HCT116 (cell line): Measurements from ENCODE around the gene LYPD3. TPM values are rescaled to one million over a fixed set of nuclear protein-coding genes. Genes with fewer than 3 reads are reported as not detected.

Experiments
- ATAC-seq: fragments of 200-7000 bp; cut with Tn5 transposase; 2 replicates; pipeline ENCODE4 v1.9.1; 2020; ENCODE audit warnings: mild to moderate bottlenecking, moderate library complexity
- BruUV-seq: library from RNA; stranded (reverse); fragments of 400-500 nt; replicated peaks from 2 replicates; lab custom pipeline; 2021; lab: Mats Ljungman, UMichigan
- CTCF ChIA-PET: fragments of 300-600 bp; sonication (Branson Sonifier 250); formaldehyde crosslinking; loops from one replicate; lab custom pipeline; 2021; ENCODE audit warnings: antibody characterized with exemption; lab: Charles Lee
- POLR2A ChIA-PET: fragments of 300-600, 350-600 bp; sonication (Branson Sonifier 250); formaldehyde crosslinking; loops from one replicate; lab custom pipeline; 2021; ENCODE audit warnings: antibody characterized with exemption; lab: Charles Lee
- RAD21 ChIA-PET, 2 experiments: fragments of 300-600 bp; sonication (Branson Sonifier 250); formaldehyde crosslinking; loops; one replicate each; lab custom pipeline; 2023; ENCODE audit warnings: low total read pairs in 2 of 2; ENCODE audit not compliant: uncharacterized antibody in 2 of 2, unreplicated experiment in 2 of 2, low non-redundant PET in 1 of 2; lab: Charles Lee
- DNase-seq: peaks from one replicate; pipeline ENCODE4 v3.0.0-alpha.2; 2010; ENCODE audit warnings: low read depth, low spot score
- H2AFZ ChIP-seq: fragments of 200-600 bp; shearing (Covaris generic), sonication (generic); 2 replicates; pipeline ENCODE4 v1.6.1; 2017; ENCODE audit warnings: low read depth, mixed run types, mixed read lengths, antibody characterized with exemption, low read length; ENCODE audit not compliant: poor library complexity, severe bottlenecking
- H3K27ac ChIP-seq: 2 replicates; pipeline ENCODE4 v1.5.1; 2012; ENCODE audit warnings: low read depth, low read length
- H3K27me3 ChIP-seq: fragments of 200-600 bp; sonication (generic); 2 replicates; pipeline ENCODE4 v1.6.1; 2016; ENCODE audit warnings: mixed run types, low read length, mixed read lengths; ENCODE audit not compliant: insufficient read depth
- H3K36me3 ChIP-seq, 2 experiments: fragments of 200-500 bp in 1 of 2; fragments of 200-600 bp in 1 of 2; sonication (Bioruptor generic) in 1 of 2; sonication (generic) in 1 of 2; 2 replicates each; pipeline versions ENCODE4 v1.5.1 to v1.6.1; 2014 to 2016; ENCODE audit warnings: low read length in 2 of 2, inconsistent platforms in 1 of 2, mixed read lengths in 1 of 2, mixed run types in 1 of 2; ENCODE audit not compliant: insufficient read depth in 2 of 2, control insufficient read depth in 1 of 2
- H3K4me1 ChIP-seq, 2 experiments: fragments of 200-600 bp in 1 of 2; sonication (generic) in 1 of 2; 2 replicates each; pipeline versions ENCODE4 v1.5.1 to v1.6.1; 2012 to 2017; ENCODE audit warnings: low read length in 2 of 2, inconsistent platforms in 1 of 2, mild to moderate bottlenecking in 1 of 2, mixed read lengths in 1 of 2, mixed run types in 1 of 2, moderate library complexity in 1 of 2; ENCODE audit not compliant: insufficient read depth in 2 of 2, control insufficient read depth in 1 of 2
- H3K4me2 ChIP-seq: fragments of 200-600 bp; sonication (generic); 2 replicates; pipeline ENCODE4 v1.6.1; 2017; ENCODE audit warnings: mixed run types, low read length, mixed read lengths
- H3K4me3 ChIP-seq, 2 experiments: fragments of 200-600 bp in 1 of 2; sonication (generic) in 1 of 2; replicated peaks in 1 of 2; 2 replicates each; pipeline ENCODE4 v1.5.1; 2011 to 2016; ENCODE audit warnings: low read length in 2 of 2, control low read depth in 1 of 2, low read depth in 1 of 2, mild to moderate bottlenecking in 1 of 2, mixed read lengths in 1 of 2, mixed run types in 1 of 2
- H3K79me2 ChIP-seq: fragments of 200-600 bp; sonication (generic); 2 replicates; pipeline ENCODE4 v1.6.1; 2017; ENCODE audit warnings: mild to moderate bottlenecking, mixed run types, low read length, moderate library complexity, mixed read lengths; ENCODE audit not compliant: insufficient read depth
- H3K9ac ChIP-seq: fragments of 200-600 bp; sonication (generic); 2 replicates; pipeline ENCODE4 v1.6.1; 2016; ENCODE audit warnings: low read length, mixed read lengths
- H3K9me2 ChIP-seq: fragments of 200-600 bp; sonication (generic), shearing (Covaris generic); 2 replicates; pipeline ENCODE4 v1.6.1; 2017; ENCODE audit warnings: mixed run types, mild to moderate bottlenecking, moderate library complexity; ENCODE audit not compliant: insufficient read depth
- H3K9me3 ChIP-seq, 2 experiments: fragments of 200-500 bp in 1 of 2; fragments of 200-600 bp in 1 of 2; sonication (Bioruptor generic) in 1 of 2; sonication (generic) in 1 of 2; 2 replicates each; pipeline ENCODE4 v1.6.1; 2014 to 2017; ENCODE audit warnings: low read length in 2 of 2, mixed read lengths in 2 of 2, inconsistent platforms in 1 of 2, low read depth in 1 of 2, mild to moderate bottlenecking in 1 of 2, mixed run types in 1 of 2, moderate library complexity in 1 of 2; ENCODE audit not compliant: control insufficient read depth in 1 of 2, insufficient read depth in 1 of 2
- H4K20me1 ChIP-seq: fragments of 200-600 bp; sonication (generic), shearing (Covaris generic); 2 replicates; pipeline ENCODE4 v1.6.1; 2017; ENCODE audit warnings: mixed run types, mild to moderate bottlenecking, moderate library complexity; ENCODE audit not compliant: insufficient read depth
- ATF3 ChIP-seq: IDR thresholded peaks from 2 replicates; pipeline ENCODE4 v1.6.1; 2012
- CTCF ChIP-seq, 3 experiments: fragments of 200-600 bp in 1 of 3; sonication (generic) in 1 of 3; IDR thresholded peaks in 2 of 3; conservative IDR thresholded peaks in 1 of 3; 2 replicates each; pipeline ENCODE4 v1.5.1; 2012 to 2017; ENCODE audit warnings: low read depth in 2 of 3, low read length in 2 of 3, antibody characterized with exemption in 1 of 3, borderline replicate concordance in 1 of 3, control low read depth in 1 of 3, mild to moderate bottlenecking in 1 of 3, mixed read lengths in 1 of 3, mixed run types in 1 of 3, moderate library complexity in 1 of 3; ENCODE audit not compliant: insufficient read depth in 1 of 3
- EGR1 ChIP-seq: IDR thresholded peaks from 2 replicates; pipeline ENCODE4 v1.6.1; 2012; ENCODE audit warnings: low read depth
- ELF1 ChIP-seq: IDR thresholded peaks from 2 replicates; pipeline ENCODE4 v1.6.1; 2012; ENCODE audit warnings: low read depth, borderline replicate concordance
- EZH2 ChIP-seq: fragments of 200-600 bp; sonication (generic); IDR thresholded peaks from 2 replicates; pipeline ENCODE4 v1.6.1; 2017; ENCODE audit warnings: antibody characterized with exemption, mixed run types
- FOSL1 ChIP-seq: IDR thresholded peaks from 2 replicates; pipeline ENCODE4 v1.6.1; 2012; ENCODE audit warnings: low read depth
- JUND ChIP-seq: IDR thresholded peaks from 2 replicates; pipeline ENCODE4 v1.6.1; 2012
- POLR2AphosphoS5 ChIP-seq: IDR thresholded peaks from 2 replicates; pipeline ENCODE4 v1.6.1; 2011; ENCODE audit warnings: mild to moderate bottlenecking, low read depth, low read length, moderate library complexity
- REST ChIP-seq: IDR thresholded peaks from 2 replicates; pipeline ENCODE4 v1.6.1; 2012; ENCODE audit warnings: low read depth
- SIN3A ChIP-seq: IDR thresholded peaks from 2 replicates; pipeline ENCODE4 v1.6.1; 2012; ENCODE audit warnings: low read depth
- SP1 ChIP-seq: IDR thresholded peaks from 2 replicates; pipeline ENCODE4 v1.6.1; 2012; ENCODE audit warnings: low read depth
- SRF ChIP-seq: IDR thresholded peaks from 2 replicates; pipeline ENCODE4 v1.6.1; 2012; ENCODE audit warnings: low read depth
- YY1 ChIP-seq: IDR thresholded peaks from 2 replicates; pipeline ENCODE4 v1.6.1; 2011; ENCODE audit warnings: low read length, low read depth, moderate library complexity, mild to moderate bottlenecking; ENCODE audit not compliant: insufficient replicate concordance; ENCODE audit errors: extremely low read depth
- ZFX ChIP-seq: fragments of 450-650 bp; IDR thresholded peaks from 2 replicates; pipeline ENCODE4 v1.6.1; 2017
- ZNF274 ChIP-seq: fragments of 200-500 bp; sonication (Bioruptor generic); IDR thresholded peaks from 2 replicates; pipeline ENCODE4 v1.6.1; 2014; ENCODE audit warnings: mild to moderate bottlenecking, low read depth, low read length, inconsistent platforms
- intact Hi-C: fragments of 100-400 bp; cut with micrococcal nuclease; formaldehyde crosslinking; loops from 2 replicates; pipeline ENCODE4 v1.10.0; 2022
- total RNA-seq: library from RNA; stranded (reverse); gene quantifications from one replicate; pipeline ENCODE4 v1.2.1, GENCODE V29; 2021; ENCODE audit not compliant: unreplicated experiment

LYPD3 gene
- total RNA-seq, 1 experiment from 2014 or later: 3.6 TPM

- Histone ChIP-seq H3K9me2 (no peaks in the 10 kb centered on the region), H3K79me2 (no peaks in the 10 kb centered on the region), H3K4me3 (no peak overlapping the region), H3K36me3 (peaks cover 0 to 5% of the 10 kb centered on the region in 2 experiments; a peak in 1 of 4 replicates), H4K20me1 (no peaks in the 10 kb centered on the region), H3K27me3 (no peaks in the 10 kb centered on the region), H3K4me1 (peaks cover 4 to 8% of the 10 kb centered on the region in 2 experiments; a peak in 2 of 4 replicates), H3K9ac (no peak overlapping the region), H3K27ac (no peak overlapping the region), H3K9me3 (no peaks in the 10 kb centered on the region), H3K4me2 (no peak overlapping the region), H2AFZ (no peak overlapping the region)
- DNase-seq (no peak), ATAC-seq (no peak)
- BruUV-seq: no TSS peak
- ChIA-PET POLR2A (no interaction called here), RAD21 (no interaction called here), CTCF (no interaction called here)
- TF ChIP-seq ATF3 (no peak), REST (no peak), EZH2 (no peak), ZNF274 (no peak), FOSL1 (no peak), POLR2AphosphoS5 (no peak), SIN3A (no peak), SRF (no peak), ELF1 (no peak), SP1 (no peak), JUND (no peak), YY1 (no peak), EGR1 (no peak), ZFX (no peak), CTCF (IDR thresholded peaks at IDR 0.05 in 2 of 3, conservative IDR thresholded peaks at IDR 0.05 in 1 of 3; ENCODE audit: borderline replicate concordance in 1 of 3, insufficient read depth in 1 of 3, low read depth in 2 of 3, low read length in 2 of 3) (no peak)
- intact Hi-C loops: no loop called here
Observed at GRCh38 chr19:43499042-43499441, 33.6 kb upstream of the LYPD3 start.
